ENCODE results near the gene HCFC1R1. TPM values are rescaled to one million over a fixed set of nuclear protein-coding genes. Genes with fewer than 3 reads are reported as not detected.

HCFC1R1 gene
- total and polyA plus RNA-seq, 2 of the 8 experiments (the other 6 are each of a cell fraction or from before 2014, with no cell fraction given) = 72.7 to 138 TPM

DNA sequence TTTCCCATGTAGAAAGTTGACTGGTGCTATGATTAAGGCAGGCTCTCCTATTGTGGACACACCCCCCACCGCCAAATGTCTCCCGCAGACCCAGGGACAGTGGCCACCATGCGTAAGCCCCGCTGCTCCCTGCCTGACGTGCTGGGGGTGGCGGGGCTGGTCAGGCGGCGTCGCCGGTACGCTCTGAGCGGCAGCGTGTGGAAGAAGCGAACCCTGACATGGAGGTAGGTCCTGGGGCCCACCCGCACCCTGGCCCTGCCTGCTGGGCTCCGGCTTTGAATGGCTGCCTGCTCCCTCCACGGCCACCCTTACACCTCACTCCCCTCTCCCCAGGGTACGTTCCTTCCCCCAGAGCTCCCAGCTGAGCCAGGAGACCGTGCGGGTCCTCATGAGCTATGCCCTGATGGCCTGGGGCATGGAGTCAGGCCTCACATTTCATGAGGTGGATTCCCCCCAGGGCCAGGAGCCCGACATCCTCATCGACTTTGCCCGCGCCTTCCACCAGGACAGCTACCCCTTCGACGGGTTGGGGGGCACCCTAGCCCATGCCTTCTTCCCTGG is 26.3 kb upstream of the HCFC1R1 start (continued):
- TF ChIP-seq SIX5 (IDR thresholded peaks at IDR 0.05; ENCODE audit: low read depth, low read length) = no peak
- no peak for TF ChIP-seq SP1 (IDR thresholded peaks at IDR 0.05; ENCODE audit: low read depth, low read length)
- TF ChIP-seq TEAD4 (IDR thresholded peaks at IDR 0.05; ENCODE audit: low read depth, low read length) = no peak
- TF ChIP-seq, protein P1, sequence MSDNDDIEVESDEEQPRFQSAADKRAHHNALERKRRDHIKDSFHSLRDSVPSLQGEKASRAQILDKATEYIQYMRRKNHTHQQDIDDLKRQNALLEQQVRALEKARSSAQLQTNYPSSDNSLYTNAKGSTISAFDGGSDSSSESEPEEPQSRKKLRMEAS (IDR thresholded peaks at IDR 0.05) = no peak

Measured in H1 (cell line).